ENCODE data around the gene GP1BB.

GP1BB gene

GRCh38 chr22:19769393-19769715 is 46.0 kb downstream of the GP1BB start:
- DNase-seq, result no peak

DNA sequence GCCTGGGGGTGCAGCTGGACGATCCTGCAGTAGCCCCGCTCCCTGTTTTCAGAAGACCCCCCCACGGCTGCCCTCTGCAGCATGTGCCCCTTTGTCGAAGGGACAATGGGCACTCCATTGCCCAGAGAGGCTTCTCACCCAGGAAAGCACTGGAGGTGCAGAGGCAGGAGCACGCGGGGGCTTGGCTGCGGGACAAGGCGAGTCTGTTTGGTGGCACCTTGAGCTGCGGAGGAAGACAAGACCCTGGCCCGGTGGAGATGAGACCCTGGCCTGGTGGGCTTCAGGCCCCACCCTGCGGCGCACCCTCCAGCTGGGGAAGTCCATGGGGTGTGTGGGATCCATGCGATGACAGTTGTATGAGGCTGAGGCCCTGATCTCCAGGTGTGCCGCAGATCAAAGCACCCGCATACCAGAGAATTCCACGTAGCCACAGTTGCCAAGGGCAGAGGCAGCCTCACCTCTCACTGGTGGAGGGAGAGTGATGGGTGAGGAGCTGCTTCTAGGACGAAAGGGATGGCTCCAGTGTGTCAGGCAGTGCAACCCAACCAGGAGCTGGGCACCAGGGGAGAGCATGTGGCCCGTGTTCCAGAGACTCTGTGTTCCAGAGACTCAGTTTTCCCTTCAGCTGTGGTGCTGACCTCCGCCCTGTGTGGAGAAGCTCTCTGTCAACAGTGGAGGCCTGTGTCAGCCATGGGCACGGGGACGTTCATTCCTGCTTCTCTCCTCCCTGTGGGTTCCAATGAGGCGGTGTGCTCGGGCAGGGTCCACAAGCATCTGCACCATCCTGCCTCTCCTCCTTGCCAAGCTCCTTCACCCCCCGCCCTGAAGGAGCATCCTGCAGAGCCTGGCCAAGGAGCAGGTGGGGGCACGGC is 47.2 kb downstream of the GP1BB start:
- no peak for DNase-seq

DNA sequence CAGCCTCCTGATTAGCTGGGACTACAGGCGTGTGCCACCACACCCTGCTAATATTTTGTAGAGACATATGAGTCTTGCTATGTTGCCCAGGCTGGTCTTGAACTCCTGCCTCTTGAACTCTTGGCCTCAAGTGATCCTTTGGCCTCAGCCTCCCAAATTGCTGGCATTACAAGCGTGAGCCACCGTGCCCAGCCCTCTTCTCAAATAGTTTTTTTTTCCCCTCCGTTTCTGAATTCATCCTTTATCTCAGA is 49.0 kb downstream of the GP1BB start:
- DNase-seq, result no peak

GRCh38 chr22:19772673-19773469 is 49.5 kb downstream of the GP1BB start:
- DNase-seq, result no peak

DNA sequence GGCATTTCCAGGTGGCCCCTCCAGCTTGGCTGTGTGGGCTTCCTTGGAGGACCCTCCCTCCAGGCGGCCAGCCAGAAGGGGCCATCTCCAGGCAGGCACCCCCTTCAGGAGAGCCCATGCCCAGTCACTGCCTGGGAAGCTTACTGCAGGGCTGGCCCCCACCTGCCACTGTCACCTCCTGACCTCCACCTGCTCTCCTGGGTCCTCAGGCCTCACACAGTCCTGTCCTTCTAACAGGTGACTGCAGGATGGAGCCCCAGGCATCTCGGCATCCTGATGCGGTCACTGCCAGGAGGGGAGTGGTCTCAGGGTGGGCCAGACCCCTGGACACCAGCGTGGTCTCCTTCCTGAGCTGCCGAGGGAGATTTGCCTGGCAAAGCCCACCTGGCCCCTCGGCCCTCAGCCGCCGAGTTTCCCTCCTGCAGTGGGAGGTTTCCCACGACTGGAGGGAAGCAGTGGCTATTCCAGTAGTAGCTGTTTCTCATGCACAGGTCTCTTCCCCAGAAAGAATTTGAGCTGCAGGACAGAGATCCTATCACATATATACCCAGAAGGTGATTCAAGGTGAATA is 50.2 kb downstream of the GP1BB start:
- no peak for DNase-seq
